CD4-positive, alpha-beta T cell treated with Interleukin-1 beta for 1 hour (primary cell): Measurements from ENCODE around the gene BCL11A.
A peak's percentile ranks its signal among the peaks of the same experiment; 100 is the strongest.

Source experiments
- DNase-seq, 2 donors: peaks; one replicate each; pipeline ENCODE4 v3.0.0-alpha.2; 2020 to 2022

The BCL11A gene

DNA sequence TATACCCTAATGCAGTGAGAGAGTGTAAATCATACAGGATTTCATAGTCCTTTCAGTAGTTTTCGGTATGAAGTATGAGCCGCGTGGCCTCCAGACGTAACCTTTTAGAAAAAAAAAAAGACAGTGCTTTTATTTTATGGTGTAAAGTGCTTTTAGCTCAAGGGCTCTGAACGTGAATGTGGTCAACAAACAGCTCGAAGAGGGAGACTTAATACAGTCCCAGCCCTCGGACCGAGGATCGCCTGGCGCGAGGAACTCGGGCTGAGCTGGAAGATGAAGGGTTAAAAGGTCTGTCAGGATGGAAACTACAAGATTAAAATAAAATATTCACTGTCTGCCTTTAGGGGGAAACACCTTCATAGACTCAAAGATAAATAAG is 4.0 kb upstream of the BCL11A start:
- DNase-seq: no peak

DNA sequence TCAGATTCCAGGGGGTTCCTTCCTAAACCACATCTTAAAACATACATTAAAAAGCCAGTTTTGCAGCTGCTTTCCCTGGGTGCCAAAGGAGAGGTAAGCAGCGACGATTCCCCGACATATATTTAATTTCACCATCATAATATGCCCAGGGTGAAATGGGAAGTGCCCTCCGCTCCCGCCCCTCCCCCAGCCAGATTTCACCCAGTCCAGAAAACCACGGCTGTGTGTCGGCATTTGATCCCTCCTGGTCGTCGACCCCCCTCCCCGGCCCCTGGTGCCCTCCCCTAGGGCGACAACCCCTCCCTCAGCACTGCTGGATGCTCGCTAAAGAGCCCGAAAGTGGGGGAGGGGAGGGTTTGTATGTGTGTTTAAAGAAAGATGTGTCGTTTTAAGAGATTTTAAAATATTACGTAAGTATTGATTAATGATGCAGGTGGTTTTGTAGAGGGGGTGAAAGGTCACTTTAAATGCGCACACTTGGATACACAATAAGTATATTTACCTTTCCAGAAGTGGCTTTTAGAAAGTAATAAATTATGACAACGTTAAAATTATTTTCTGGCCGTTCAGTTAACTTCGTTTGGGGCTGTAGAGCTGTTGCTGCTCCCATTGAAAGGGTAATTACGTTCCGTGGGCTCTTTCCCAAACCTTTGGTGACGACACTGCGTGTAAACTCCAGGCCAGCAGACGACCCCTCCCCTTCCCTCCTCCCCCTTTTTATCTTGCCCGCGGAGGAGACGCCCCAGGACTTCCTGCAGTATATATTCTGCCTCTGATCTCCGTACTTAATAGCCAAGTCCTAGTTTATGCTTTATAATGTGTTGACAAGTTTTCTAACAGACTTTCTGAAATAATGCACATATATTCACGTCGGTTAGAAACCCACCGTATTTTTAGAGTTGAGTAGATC is 3.4 kb upstream of the BCL11A start:
- peak in 1 of 2 donors; percentile 46 for DNase-seq

DNA sequence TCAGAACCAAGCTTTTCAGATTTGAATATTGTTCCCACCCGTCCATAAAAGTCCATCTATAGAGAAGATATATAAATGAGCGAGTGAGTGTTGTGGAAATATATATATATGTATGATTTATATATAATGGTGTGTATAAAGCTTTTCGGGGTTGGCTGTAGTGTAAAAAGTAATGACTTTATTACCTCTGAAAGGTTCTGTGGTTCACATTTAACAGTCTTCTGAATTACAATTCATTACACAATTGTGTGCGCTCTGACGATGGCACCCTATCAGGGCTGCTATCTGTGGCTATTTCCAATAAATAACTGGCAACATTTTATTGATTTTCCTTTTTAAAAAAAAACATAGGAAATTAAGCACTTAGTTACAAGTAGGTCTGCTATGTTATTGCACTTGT is 2.7 kb upstream of the BCL11A start:
- no peak for DNase-seq

GRCh38 chr2:60555783-60556139 is 2.3 kb upstream of the BCL11A start:
- DNase-seq: no peak

DNA sequence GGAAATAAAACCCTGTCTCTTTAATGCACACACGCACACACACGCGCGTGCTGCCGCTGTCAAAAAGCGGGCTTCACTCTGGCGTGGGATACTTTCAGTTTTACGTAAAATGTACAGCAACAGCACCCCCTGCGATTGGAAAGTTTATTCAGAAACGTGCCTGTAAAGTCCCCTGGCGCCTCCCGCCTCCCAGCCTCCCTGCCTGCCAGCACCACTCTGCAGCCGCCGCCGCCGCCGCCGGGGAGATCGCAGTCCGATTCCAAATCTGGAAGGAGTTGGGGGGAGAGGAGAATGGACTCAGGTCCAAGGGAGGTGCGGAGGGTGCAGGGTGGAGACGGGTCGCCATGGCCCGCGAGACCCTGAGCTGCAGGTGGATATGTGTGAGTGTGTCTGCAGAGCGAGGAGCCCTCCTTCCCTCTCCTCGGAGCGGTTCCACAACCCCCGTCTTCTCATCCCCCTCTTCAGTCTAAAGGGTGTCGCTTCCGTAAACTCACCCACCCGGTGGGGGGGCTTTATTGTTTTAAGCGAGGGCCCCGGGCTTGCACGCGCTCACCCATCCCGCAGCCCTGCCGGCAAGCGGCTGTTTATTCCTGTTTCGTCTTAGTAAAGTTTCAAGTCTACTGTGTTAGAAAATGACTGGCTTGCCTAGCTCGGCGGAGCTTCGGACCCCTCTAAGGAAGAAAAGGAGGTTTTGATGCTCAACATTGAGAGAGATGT is 1.8 kb upstream of the BCL11A start:
- peak; percentile 64 to 69 for DNase-seq

DNA sequence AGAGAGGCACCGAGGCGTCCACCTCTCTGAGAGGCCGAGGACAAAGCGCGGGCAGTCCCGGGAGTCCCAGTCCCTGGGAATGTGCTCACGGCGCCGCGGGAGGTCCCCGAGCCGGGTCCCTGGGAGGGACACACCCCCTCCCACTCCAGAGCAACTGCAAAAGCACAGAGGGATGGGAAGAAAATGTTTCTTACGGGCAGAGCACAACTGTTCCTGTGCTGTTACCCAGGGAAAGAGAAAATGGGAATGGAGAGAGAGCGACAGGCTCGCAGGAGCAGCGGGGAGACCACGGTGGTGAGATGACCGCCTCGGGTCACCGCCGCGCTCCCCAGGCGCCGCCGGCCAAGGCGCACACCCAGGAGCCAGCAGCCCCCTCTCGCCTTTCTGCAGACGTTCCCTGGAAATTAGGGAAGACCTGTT is 1.2 kb upstream of the BCL11A start:
- DNase-seq: no peak

- peak in 1 of 2 donors; percentile 45 for DNase-seq
Measured at GRCh38 chr2:60554074-60554645, 706 bp upstream of the BCL11A start.

- no peak for DNase-seq
Measured at GRCh38 chr2:60552851-60553494, 481 bp downstream of the BCL11A start.

- DNase-seq: no peak
Measured at GRCh38 chr2:60552078-60552850, 1.2 kb downstream of the BCL11A start.

DNA sequence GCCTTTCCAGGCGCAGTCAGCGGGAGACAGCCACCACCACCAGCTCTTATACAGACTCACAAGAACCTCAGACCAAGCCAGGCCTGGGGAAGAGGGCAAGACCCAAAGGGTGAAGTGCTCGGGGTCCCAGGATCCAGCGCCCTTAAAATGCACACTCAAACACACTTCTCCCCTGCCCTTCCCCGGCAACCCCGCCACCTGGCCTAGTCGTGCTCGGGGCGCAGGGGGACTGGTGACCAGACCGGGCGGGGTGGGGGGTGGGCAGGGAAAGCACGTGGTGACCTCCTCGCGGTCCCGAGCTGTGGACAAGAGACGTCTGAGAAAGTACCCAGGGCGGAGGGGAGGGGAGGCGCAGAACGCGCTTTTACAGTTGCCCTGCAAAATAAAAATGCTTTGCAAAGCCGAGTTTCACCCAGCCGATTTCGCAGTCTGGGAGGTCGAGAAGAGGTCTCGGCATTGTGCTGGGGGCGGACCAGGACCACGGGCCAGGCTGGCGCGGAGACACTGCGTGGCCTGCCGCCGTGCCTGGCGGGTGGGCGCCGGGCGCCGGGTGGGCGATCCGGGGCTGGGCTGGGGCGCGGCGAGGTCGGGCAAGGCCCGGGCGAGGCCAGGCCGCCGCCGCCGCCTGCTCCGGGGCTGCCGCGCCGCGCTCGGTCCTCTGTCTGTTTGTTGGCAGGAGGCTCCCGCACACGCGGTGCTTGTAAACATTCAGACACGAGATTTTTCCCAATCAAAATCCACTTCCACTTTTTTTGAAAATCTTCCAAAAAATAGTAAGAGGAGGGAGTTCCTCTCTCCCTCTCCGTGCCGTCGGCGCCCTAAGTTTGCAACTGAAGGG is 2.0 kb downstream of the BCL11A start:
- no peak for DNase-seq

DNA sequence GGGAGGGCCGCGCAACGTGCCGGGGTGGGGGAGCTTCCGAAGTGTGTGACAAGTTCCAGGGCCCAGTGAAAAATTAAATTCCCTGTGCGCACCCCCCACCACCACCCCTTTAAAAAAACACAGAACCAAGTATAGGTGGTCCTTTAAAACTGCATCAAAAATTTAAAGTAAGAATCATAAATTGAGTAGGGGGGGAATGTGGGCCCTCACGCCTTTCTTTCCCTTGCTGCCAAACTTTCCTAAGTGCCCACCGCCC is 2.5 kb downstream of the BCL11A start:
- DNase-seq: no peak

GRCh38 chr2:60550178-60550983 is 3.1 kb downstream of the BCL11A start:
- DNase-seq: peak in 1 of 2 donors; percentile 79

GRCh38 chr2:60549928-60550177 is 3.6 kb downstream of the BCL11A start:
- no peak for DNase-seq

DNA sequence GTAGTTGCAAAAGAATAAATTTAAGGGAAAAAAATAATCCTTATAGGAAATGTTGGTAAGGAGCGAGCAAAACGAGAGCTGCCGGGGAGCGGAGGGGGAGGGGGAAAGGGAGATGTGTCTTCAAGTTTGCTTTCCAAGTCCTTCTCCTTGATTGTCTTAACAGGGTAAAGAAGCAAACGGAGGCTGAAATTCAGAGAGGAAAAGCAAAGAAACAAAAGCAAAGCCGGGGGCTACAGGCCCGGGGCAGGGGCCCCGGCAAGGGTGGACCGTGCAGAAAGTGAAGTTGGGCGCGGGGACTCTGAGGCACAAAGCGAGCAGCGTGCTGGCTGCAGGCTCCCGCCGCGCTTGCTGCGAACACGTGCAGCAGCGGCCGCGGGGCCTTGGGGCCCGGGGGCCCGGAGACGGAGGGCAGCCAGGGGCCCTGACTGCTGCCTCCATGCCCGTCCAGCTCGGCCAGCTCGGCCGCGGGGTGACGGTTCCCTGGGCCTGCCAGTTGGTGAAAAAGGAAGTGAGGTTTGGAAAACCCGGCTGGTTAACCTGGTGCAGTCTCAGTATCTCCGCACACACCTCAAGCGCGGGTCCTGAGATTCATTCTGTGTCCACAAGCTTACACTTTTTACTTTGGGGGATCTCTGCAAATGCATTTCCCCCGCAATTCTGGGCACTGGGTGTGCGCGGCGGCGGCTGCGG is 4.1 kb downstream of the BCL11A start:
- peak in 1 of 2 donors; percentile 16 for DNase-seq

- DNase-seq: no peak
Measured at GRCh38 chr2:60548845-60549237, 4.6 kb downstream of the BCL11A start.

- DNase-seq: no peak
Measured at GRCh38 chr2:60548311-60548710, 5.1 kb downstream of the BCL11A start.

- no peak for DNase-seq
Measured at GRCh38 chr2:60547841-60548240, 5.6 kb downstream of the BCL11A start.

DNA sequence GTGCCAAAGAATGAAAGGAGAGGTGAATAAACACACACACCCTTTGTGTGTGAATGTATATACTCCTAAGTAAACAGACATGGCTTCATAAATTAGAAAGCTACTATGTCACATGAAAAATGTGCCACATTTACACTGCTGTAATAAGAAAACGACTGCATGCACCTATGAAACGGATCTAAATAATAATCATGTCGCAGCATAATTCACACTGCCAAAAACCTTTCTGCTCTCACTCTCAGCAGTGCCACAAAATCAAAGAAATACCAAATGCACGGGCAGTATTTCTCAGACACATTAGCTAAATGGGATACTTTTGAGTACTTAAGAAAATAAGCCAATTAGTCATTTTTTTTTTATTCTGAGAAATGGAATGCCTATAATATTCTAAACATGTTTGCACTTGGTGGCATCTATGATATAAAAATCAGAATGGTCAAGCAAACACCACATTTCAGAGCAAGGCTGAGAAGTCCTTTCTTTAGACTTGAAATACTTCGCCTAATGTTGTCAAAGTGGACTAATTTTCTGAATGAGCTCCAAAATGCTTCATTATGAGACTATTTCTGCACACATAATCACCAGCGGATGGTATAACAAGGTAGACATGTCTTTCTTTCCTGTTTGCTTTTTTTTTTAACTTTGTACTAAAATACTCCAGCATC is 6.6 kb downstream of the BCL11A start:
- no peak for DNase-seq

- DNase-seq: no peak
Measured at GRCh38 chr2:60544954-60545560, 8.4 kb downstream of the BCL11A start.

GRCh38 chr2:60544062-60544461 is 9.4 kb downstream of the BCL11A start:
- peak in 1 of 2 donors; percentile 19 for DNase-seq
